Measurements from ENCODE around the gene SH3PXD2A. TPM values are rescaled to one million over a fixed set of nuclear protein-coding genes. Genes with fewer than 3 reads are reported as not detected.

Gene SH3PXD2A
- total RNA-seq, 1 experiment from 2014 or later = 13.4 TPM

GRCh38 chr10:103868200-103868599, 12.8 kb upstream of the SH3PXD2A start:
- H3K4me1 ChIP-seq (replicated peaks) = no peaks in the 10 kb centered on the region
- no peaks in the 10 kb centered on the region for H3K36me3 ChIP-seq
- H3K9me3 ChIP-seq (replicated peaks) = no peaks in the 10 kb centered on the region
- no peak for DNase-seq (ENCODE audit: low read depth in 1 of 2, low spot score in 2 of 2)
- peaks cover 10% of the 10 kb centered on the region for H3K27me3 ChIP-seq (replicated peaks)
- no peak overlapping the region for H3K4me3 ChIP-seq
- no peak overlapping the region for H3K27ac ChIP-seq

DNA sequence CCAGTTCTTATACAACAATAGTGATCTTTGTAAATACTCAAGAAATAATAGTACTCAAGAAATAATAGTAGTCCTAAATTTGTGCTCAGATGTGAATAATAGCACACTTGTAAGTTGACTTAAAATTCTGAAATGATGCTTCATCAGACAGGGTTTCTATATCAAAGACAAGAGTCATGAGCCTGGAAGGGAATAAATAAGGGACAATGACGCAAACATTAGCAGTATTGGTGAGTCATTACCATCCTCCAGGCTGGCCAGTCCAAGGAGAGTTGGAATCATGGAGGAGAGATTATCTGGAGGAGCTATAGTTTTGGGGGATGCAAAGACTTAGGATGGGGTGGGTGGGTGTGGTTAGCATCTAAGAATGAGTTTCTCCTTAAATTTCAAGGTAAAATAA, 6.1 kb upstream of the SH3PXD2A start:
- no peaks in the 10 kb centered on the region for H3K4me1 ChIP-seq (replicated peaks)
- H3K36me3 ChIP-seq = no peaks in the 10 kb centered on the region
- no peaks in the 10 kb centered on the region for H3K9me3 ChIP-seq (replicated peaks)
- H3K27ac ChIP-seq = no peak overlapping the region
- H3K4me3 ChIP-seq = no peak overlapping the region
- peaks cover 5% of the 10 kb centered on the region for H3K27me3 ChIP-seq (replicated peaks)
- DNase-seq (ENCODE audit: low read depth in 1 of 2, low spot score in 2 of 2) = no peak

GRCh38 chr10:103859161-103860086, 4.0 kb upstream of the SH3PXD2A start:
- no peaks in the 10 kb centered on the region for H3K9me3 ChIP-seq (replicated peaks)
- no peaks in the 10 kb centered on the region for H3K36me3 ChIP-seq
- H3K4me1 ChIP-seq (replicated peaks) = peaks cover 10% of the 10 kb centered on the region
- no peak overlapping the region for H3K4me3 ChIP-seq
- peaks cover 19% of the 10 kb centered on the region for H3K27me3 ChIP-seq (replicated peaks)
- DNase-seq (ENCODE audit: low read depth in 1 of 2, low spot score in 2 of 2) = peak; percentile 52 to 71
- H3K27ac ChIP-seq = no peak overlapping the region

DNA sequence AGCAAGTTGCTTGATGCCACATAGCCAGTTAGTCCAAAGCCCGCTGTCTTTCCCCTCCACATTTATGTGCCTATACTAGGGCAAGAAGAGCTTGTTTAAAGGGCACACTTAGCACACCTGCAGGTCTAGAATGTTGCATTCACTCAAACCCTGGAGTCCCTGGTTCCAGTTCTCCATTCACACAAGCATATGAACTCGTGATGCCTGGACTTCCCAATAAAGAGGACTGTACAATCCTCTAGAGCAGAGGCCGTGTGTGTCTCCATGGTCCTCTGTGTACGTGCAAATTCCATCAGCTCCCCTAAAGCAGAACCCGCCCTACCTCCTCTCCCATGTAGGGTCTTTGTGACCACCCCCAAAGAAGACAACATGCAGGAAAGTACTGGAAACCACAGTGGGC, 3.0 kb upstream of the SH3PXD2A start:
- DNase-seq (ENCODE audit: low read depth in 1 of 2, low spot score in 2 of 2) = no peak
- no peaks in the 10 kb centered on the region for H3K9me3 ChIP-seq (replicated peaks)
- H3K27ac ChIP-seq = no peak overlapping the region
- no peaks in the 10 kb centered on the region for H3K36me3 ChIP-seq
- peaks cover 28% of the 10 kb centered on the region for H3K27me3 ChIP-seq (replicated peaks)
- no peak overlapping the region for H3K4me3 ChIP-seq
- peaks cover 11% of the 10 kb centered on the region for H3K4me1 ChIP-seq (replicated peaks)

GRCh38 chr10:103856797-103857170, 1.4 kb upstream of the SH3PXD2A start:
- DNase-seq (ENCODE audit: low read depth in 1 of 2, low spot score in 2 of 2) = no peak
- no peak overlapping the region for H3K27ac ChIP-seq
- H3K4me3 ChIP-seq = no peak overlapping the region
- H3K36me3 ChIP-seq = no peaks in the 10 kb centered on the region
- peaks cover 30% of the 10 kb centered on the region for H3K27me3 ChIP-seq (replicated peaks)
- no peaks in the 10 kb centered on the region for H3K9me3 ChIP-seq (replicated peaks)
- peaks cover 11% of the 10 kb centered on the region for H3K4me1 ChIP-seq (replicated peaks)

- DNase-seq (ENCODE audit: low read depth in 1 of 2, low spot score in 2 of 2) = no peak
- Histone ChIP-seq H3K4me3 (no peak overlapping the region), H3K9me3 (replicated peaks) (no peaks in the 10 kb centered on the region), H3K4me1 (replicated peaks) (peaks cover 11% of the 10 kb centered on the region), H3K36me3 (no peaks in the 10 kb centered on the region), H3K27ac (no peak overlapping the region), H3K27me3 (replicated peaks) (peaks cover 30% of the 10 kb centered on the region)
Measured at GRCh38 chr10:103855852-103856796, 748 bp upstream of the SH3PXD2A start.

DNA sequence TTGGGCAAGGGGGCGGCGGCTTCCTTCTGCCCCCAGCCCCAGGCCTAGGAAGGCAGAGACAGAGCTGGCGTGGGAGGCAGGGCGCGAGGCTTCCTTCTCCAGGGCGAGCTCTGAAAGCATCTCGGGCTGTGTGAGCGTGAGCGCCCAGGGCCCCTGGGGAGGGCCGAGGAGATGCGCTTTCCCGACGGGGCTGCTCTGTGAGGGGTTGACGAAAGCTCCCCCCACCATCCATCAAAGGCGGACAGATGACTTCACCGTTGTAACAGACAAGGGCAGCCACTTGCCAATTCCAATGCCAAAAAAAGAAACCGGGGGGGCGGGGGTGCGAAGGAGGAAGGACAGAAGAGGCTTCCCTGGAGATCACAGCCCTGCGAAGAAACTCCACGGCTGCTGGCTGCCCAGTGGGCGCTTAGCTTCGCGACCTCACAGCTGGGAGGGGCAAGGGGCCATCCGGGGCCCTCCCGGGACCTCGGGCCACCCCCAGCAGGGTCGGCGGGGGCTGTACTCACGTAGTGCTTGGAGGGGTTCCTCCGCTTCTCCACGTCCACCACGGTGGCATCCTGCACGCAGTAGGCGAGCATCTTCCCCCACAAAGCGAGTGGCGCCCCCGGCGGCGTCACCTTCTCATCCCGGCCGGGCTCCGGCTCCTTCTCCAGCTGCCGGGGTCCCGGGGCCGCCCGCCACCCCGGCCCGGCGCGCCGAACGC, 537 bp downstream of the SH3PXD2A start:
- Histone ChIP-seq H3K27ac (no peak overlapping the region), H3K4me3 (peak overlapping the region; percentile 37), H3K4me1 (replicated peaks) (peaks cover 20% of the 10 kb centered on the region), H3K36me3 (no peaks in the 10 kb centered on the region), H3K9me3 (replicated peaks) (no peaks in the 10 kb centered on the region), H3K27me3 (replicated peaks) (peaks cover 30% of the 10 kb centered on the region)
- peak in 1 of 2 experiments; percentile 8 for DNase-seq (ENCODE audit: low read depth in 1 of 2, low spot score in 2 of 2)

GRCh38 chr10:103854265-103854685, 1.1 kb downstream of the SH3PXD2A start:
- DNase-seq (ENCODE audit: low read depth in 1 of 2, low spot score in 2 of 2) = no peak
- H3K9me3 ChIP-seq (replicated peaks) = no peaks in the 10 kb centered on the region
- peak overlapping the region; percentile 37 for H3K4me3 ChIP-seq
- H3K27ac ChIP-seq = no peak overlapping the region
- H3K27me3 ChIP-seq (replicated peaks) = peaks cover 30% of the 10 kb centered on the region
- H3K36me3 ChIP-seq = no peaks in the 10 kb centered on the region
- peaks cover 20% of the 10 kb centered on the region for H3K4me1 ChIP-seq (replicated peaks)

DNA sequence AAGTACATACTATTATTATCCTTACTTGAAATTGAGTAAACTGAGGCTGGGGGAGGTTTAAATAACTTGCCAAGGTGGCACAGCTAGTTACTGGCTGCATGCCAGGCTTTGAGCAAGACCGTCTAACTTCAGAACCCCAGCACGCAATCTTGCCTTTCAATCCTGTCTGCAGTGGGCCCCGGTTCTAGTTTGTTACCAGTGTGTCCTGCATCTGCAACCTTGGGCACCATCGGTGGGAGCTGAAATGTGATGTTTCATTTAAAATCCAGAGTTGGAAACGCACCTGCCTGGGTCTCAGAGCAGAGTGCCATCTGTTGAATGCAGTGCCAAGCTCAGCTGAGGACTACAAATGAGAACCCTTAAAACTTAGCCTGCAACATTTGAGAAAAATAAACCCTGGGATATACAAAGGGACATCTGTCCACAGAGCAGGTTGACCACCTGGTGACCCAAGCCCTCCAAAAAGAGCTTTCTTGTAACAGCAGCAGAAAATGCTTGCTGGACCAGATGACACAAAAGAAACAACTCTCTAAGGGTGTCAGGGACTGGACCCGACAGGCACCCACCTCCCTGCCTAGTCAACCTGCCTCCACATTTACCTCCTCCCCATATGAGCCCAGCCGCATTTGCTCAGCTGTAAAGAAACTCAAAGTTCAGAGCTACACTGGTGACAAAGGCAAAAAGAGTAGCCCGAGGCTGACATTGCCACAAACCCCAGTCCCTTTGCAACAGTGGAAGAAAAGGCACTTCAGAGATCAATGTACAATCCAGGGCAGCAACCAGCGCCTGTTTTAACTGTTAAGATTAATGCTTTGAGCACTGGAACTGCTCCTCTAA, 1.7 kb downstream of the SH3PXD2A start:
- no peaks in the 10 kb centered on the region for H3K9me3 ChIP-seq (replicated peaks)
- no peak overlapping the region for H3K4me3 ChIP-seq
- no peaks in the 10 kb centered on the region for H3K36me3 ChIP-seq
- peaks cover 20% of the 10 kb centered on the region for H3K4me1 ChIP-seq (replicated peaks)
- H3K27ac ChIP-seq = no peak overlapping the region
- no peak for DNase-seq (ENCODE audit: low read depth in 1 of 2, low spot score in 2 of 2)
- H3K27me3 ChIP-seq (replicated peaks) = peaks cover 30% of the 10 kb centered on the region

- H3K9me3 ChIP-seq (replicated peaks) = no peaks in the 10 kb centered on the region
- no peak for DNase-seq (ENCODE audit: low read depth in 1 of 2, low spot score in 2 of 2)
- H3K4me3 ChIP-seq = no peak overlapping the region
- H3K36me3 ChIP-seq = no peaks in the 10 kb centered on the region
- H3K4me1 ChIP-seq (replicated peaks) = peaks cover 20% of the 10 kb centered on the region
- peaks cover 30% of the 10 kb centered on the region for H3K27me3 ChIP-seq (replicated peaks)
- no peak overlapping the region for H3K27ac ChIP-seq
Measured at GRCh38 chr10:103852856-103853255, 2.5 kb downstream of the SH3PXD2A start.

- no peak for DNase-seq (ENCODE audit: low read depth in 1 of 2, low spot score in 2 of 2)
- Histone ChIP-seq H3K4me1 (replicated peaks) (peaks cover 20% of the 10 kb centered on the region), H3K9me3 (replicated peaks) (no peaks in the 10 kb centered on the region), H3K4me3 (no peak overlapping the region), H3K27ac (no peak overlapping the region), H3K36me3 (no peaks in the 10 kb centered on the region), H3K27me3 (replicated peaks) (peaks cover 30% of the 10 kb centered on the region)
Measured at GRCh38 chr10:103852189-103852711, 3.1 kb downstream of the SH3PXD2A start.

GRCh38 chr10:103851261-103851660, 4.1 kb downstream of the SH3PXD2A start:
- Histone ChIP-seq H3K36me3 (no peaks in the 10 kb centered on the region), H3K9me3 (replicated peaks) (no peaks in the 10 kb centered on the region), H3K4me1 (replicated peaks) (peaks cover 20% of the 10 kb centered on the region), H3K27ac (no peak overlapping the region), H3K27me3 (replicated peaks) (peaks cover 25% of the 10 kb centered on the region), H3K4me3 (no peak overlapping the region)
- no peak for DNase-seq (ENCODE audit: low read depth in 1 of 2, low spot score in 2 of 2)
